Hepatocyte (in vitro differentiated cells): ENCODE results near the gene STARD8.

ENCODE experiments used
- CTCF ChIP-seq: fragments of 200-600 bp; sonication (generic); IDR thresholded peaks from 2 replicates; pipeline ENCODE4 v1.5.1; 2016; ENCODE audit warnings: antibody characterized with exemption, mild to moderate bottlenecking; ENCODE audit not compliant: poor library complexity
- EZH2 ChIP-seq: fragments of 200-600 bp; sonication (generic); IDR thresholded peaks from 2 replicates; pipeline ENCODE4 v1.6.1; 2016; ENCODE audit warnings: antibody characterized with exemption, mild to moderate bottlenecking, borderline replicate concordance

GRCh38 chrX:68633981-68634380 lies 13.5 kb upstream of the STARD8 start:
- TF ChIP-seq CTCF (no peak), EZH2 (no peak)
